ENCODE results near the gene PRR7. TPM values are rescaled to one million over a fixed set of nuclear protein-coding genes. Genes with fewer than 3 reads are reported as not detected.

The PRR7 gene
- total RNA-seq, 1 donor from 2014 or later = 5.8 TPM

GRCh38 chr5:177502886-177503285 is 56.3 kb downstream of the PRR7 start:
- no peak for TF ChIP-seq CTCF (IDR thresholded peaks at IDR 0.05; ENCODE audit: insufficient read depth, low read length, poor library complexity, severe bottlenecking)
- Histone ChIP-seq H3K36me3 (ENCODE audit: control insufficient read depth, insufficient read depth, low read length) (no peaks in the 10 kb centered on the region), H3K4me3 (ENCODE audit: low read depth, low read length) (no peak overlapping the region), H3K27me3 (ENCODE audit: control insufficient read depth, insufficient read depth, low read length) (no peaks in the 10 kb centered on the region)
- DNase-seq (ENCODE audit: low read depth) = no peak

- Histone ChIP-seq H3K36me3 (ENCODE audit: control insufficient read depth, insufficient read depth, low read length) (no peaks in the 10 kb centered on the region), H3K27me3 (ENCODE audit: control insufficient read depth, insufficient read depth, low read length) (no peaks in the 10 kb centered on the region), H3K4me3 (ENCODE audit: low read depth, low read length) (no peak overlapping the region)
- no peak for DNase-seq (ENCODE audit: low read depth)
- TF ChIP-seq CTCF (IDR thresholded peaks at IDR 0.05; ENCODE audit: insufficient read depth, low read length, poor library complexity, severe bottlenecking) = no peak
These were observed 56.9 kb downstream of the PRR7 start for GRCh38 chr5:177503351-177504085.

- DNase-seq (ENCODE audit: low read depth) = no peak
- no peak for TF ChIP-seq CTCF (IDR thresholded peaks at IDR 0.05; ENCODE audit: insufficient read depth, low read length, poor library complexity, severe bottlenecking)
- H3K36me3 ChIP-seq (ENCODE audit: control insufficient read depth, insufficient read depth, low read length) = no peaks in the 10 kb centered on the region
- H3K4me3 ChIP-seq (ENCODE audit: low read depth, low read length) = no peak overlapping the region
- H3K27me3 ChIP-seq (ENCODE audit: control insufficient read depth, insufficient read depth, low read length) = no peaks in the 10 kb centered on the region
These were observed 57.8 kb downstream of the PRR7 start for GRCh38 chr5:177504086-177505056.

DNA sequence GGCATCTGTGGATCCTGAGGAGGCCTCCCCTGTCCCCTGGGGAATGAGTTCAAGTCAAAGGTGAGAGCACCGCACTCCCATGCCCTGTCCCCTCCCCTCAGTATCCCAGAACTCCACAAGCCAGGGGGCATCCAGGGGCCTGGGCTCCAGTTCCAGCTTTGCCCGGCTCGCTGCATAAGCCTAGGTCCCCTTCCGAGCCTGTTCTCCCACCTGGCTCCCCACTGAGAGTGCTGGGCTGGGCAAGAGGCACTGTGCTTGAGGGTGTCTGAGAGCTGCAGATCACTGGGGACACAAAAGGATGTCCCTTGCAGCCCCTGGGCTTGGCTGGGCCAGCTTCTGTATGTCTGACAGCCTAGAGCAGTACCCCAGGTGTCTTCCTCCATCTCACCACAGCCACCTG is 58.5 kb downstream of the PRR7 start:
- no peak overlapping the region for H3K4me3 ChIP-seq (ENCODE audit: low read depth, low read length)
- no peaks in the 10 kb centered on the region for H3K36me3 ChIP-seq (ENCODE audit: control insufficient read depth, insufficient read depth, low read length)
- DNase-seq (ENCODE audit: low read depth) = no peak
- no peak for TF ChIP-seq CTCF (IDR thresholded peaks at IDR 0.05; ENCODE audit: insufficient read depth, low read length, poor library complexity, severe bottlenecking)
- H3K27me3 ChIP-seq (ENCODE audit: control insufficient read depth, insufficient read depth, low read length) = no peaks in the 10 kb centered on the region

Other genes with a start within 250 kb of the PRR7 start
- gene RAB24, start 143.1 kb upstream of the PRR7 start, total RNA-seq = 28.3 and 35.9 TPM in 2 replicates
- 178 and 199 TPM in 2 replicates for gene PRELID1, start 143.0 kb upstream of the PRR7 start, total RNA-seq
- gene MXD3, start 134.9 kb upstream of the PRR7 start, total RNA-seq = 3.4 and 6.6 TPM in 2 replicates
- 279 and 308 TPM in 2 replicates for gene LMAN2, start 95.1 kb upstream of the PRR7 start, total RNA-seq
- gene RGS14, start 88.9 kb upstream of the PRR7 start, total RNA-seq = 14.5 and 22.9 TPM in 2 replicates
- gene SLC34A1, start 62.4 kb upstream of the PRR7 start, total RNA-seq = not detected in 2 replicates
- not detected in 2 replicates for gene PFN3, start 46.2 kb upstream of the PRR7 start, total RNA-seq
- gene F12, start 37.2 kb upstream of the PRR7 start, total RNA-seq = 4.0 and 5.1 TPM in 2 replicates
- gene GRK6, start 20.1 kb upstream of the PRR7 start, total RNA-seq = 34.9 and 46.4 TPM in 2 replicates
- 429 and 434 TPM in 2 replicates for gene DBN1, start 26.8 kb downstream of the PRR7 start, total RNA-seq
- gene PDLIM7, start 50.8 kb downstream of the PRR7 start, total RNA-seq = 467 and 551 TPM in 2 replicates
- 1.1 TPM in 2 replicates for gene DOK3, start 63.0 kb downstream of the PRR7 start, total RNA-seq
- 151 and 191 TPM in 2 replicates for gene DDX41, start 70.1 kb downstream of the PRR7 start, total RNA-seq
- gene FAM193B, start 107.7 kb downstream of the PRR7 start, total RNA-seq = 21.9 and 29.5 TPM in 2 replicates
- gene TMED9, start 145.4 kb downstream of the PRR7 start, total RNA-seq = 163 and 175 TPM in 2 replicates
- gene B4GALT7, start 153.3 kb downstream of the PRR7 start, total RNA-seq = 40.7 and 46.5 TPM in 2 replicates